Adrenal gland (tissue), 5 donors: ENCODE measurements around the gene MYO5B.

ENCODE experiments used
- POLR2A ChIP-seq, 2 donors: fragments of 450-650 bp; IDR thresholded peaks; one replicate each; pipeline ENCODE4 v1.6.1; 2017; ENCODE audit warnings: antibody characterized with exemption in 2 of 2, mild to moderate bottlenecking in 2 of 2, moderate library complexity in 1 of 2
- TF ChIP-seq, protein P1 (sequence below), 6 experiments: fragments of 450-650 bp in 4 of 6; fragments of 200-600 bp in 2 of 6; sonication (generic) in 1 of 6; IDR thresholded peaks; 1 replicate in 5 of 6; 2 replicates in 1 of 6; pipeline versions ENCODE4 v1.5.1 to v1.8.0; 2016 to 2021; ENCODE audit warnings: antibody characterized with exemption in 6 of 6, mild to moderate bottlenecking in 2 of 6, moderate library complexity in 1 of 6
- donor health status: DM: no; HTN: no; CAD: no.

DNA sequence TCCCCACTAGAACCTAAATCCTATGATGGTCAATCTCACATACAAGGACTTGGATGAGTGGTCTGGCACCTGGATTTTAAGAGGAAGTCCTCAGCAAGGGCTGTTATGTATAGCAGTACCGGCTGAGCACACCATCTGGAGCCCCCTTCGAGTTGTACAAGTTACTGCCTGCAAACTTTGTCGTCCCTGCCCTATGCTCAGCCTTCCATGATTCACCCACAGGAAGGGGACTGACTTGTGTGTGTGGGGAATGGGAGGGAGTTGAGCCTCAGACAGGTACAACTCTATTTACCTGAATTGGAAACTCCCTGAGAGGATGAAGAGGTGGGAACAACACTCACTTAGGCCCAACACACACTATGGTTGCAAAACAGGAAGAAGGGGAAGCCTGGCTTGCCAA, 186.6 kb downstream of the MYO5B start:
- TF ChIP-seq, protein P1, sequence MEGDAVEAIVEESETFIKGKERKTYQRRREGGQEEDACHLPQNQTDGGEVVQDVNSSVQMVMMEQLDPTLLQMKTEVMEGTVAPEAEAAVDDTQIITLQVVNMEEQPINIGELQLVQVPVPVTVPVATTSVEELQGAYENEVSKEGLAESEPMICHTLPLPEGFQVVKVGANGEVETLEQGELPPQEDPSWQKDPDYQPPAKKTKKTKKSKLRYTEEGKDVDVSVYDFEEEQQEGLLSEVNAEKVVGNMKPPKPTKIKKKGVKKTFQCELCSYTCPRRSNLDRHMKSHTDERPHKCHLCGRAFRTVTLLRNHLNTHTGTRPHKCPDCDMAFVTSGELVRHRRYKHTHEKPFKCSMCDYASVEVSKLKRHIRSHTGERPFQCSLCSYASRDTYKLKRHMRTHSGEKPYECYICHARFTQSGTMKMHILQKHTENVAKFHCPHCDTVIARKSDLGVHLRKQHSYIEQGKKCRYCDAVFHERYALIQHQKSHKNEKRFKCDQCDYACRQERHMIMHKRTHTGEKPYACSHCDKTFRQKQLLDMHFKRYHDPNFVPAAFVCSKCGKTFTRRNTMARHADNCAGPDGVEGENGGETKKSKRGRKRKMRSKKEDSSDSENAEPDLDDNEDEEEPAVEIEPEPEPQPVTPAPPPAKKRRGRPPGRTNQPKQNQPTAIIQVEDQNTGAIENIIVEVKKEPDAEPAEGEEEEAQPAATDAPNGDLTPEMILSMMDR (IDR thresholded peaks at IDR 0.05), result no peak
- no peak for TF ChIP-seq POLR2A (IDR thresholded peaks at IDR 0.05)
